GM18868 (cell line): Measurements from ENCODE around the gene SERPINE3.

Experiments used
- ATAC-seq: cut with Tn5 transposase; IDR thresholded peaks from one replicate; pipeline ENCODE4 v1.9.1; 2021; ENCODE audit warnings: mild to moderate bottlenecking, moderate library complexity; ENCODE audit not compliant: unreplicated experiment

SERPINE3 gene

DNA sequence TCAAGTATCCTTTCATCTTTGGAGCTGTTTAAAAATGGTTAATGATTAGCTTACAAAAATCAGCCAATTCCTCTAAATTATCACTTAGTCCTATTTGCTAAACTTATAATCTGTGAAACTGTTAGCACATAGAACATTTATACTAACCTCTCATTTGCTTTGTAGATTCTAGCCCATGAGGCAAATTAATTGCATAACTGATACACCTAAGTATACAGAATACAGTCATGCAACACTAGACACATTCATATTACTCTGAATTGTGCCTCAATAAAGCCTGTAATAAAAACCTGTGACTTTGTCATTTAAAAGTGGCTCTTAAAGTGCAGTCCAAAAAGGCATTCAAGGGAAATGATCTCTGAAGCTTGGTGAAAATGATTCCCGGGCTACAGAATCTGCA is 21.0 kb downstream of the SERPINE3 start:
- ATAC-seq = no peak

DNA sequence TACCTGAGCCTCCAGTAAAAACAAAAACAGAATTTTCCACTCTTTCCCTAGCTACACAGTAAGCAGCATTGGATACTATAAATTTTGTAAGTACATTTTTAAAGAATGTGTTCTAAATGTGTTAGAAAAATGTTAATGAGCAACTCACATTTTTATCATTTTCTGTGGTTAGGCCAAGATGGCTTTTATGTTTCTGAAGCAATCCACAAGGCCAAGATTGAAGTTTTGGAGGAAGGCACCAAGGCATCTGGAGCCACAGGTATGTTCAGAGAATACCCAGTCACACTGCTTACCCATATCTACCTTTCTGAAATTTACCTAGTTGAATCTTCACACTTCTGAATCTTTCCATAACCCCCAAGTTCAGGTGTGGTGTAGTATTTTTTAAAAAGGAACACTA is 21.6 kb downstream of the SERPINE3 start:
- no peak for ATAC-seq

DNA sequence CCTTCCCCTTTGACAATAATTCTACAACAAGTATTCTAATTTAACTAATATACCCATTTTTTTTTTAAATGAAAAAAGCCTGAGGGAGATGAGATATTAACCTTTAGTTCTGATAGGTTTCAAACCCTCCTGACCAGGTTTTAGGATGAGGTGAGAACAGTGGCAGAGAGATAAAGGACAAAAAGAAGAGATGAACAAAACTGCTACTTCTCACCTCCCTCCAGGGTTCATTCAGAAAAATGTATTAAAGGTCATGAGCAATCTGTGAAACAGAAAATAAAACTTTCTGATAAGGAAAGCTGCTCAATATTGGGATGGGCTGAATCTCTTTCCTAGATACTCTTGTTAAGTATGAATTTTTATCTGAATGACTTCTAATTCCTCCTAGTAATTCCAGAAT is 24.1 kb downstream of the SERPINE3 start:
- no peak for ATAC-seq

DNA sequence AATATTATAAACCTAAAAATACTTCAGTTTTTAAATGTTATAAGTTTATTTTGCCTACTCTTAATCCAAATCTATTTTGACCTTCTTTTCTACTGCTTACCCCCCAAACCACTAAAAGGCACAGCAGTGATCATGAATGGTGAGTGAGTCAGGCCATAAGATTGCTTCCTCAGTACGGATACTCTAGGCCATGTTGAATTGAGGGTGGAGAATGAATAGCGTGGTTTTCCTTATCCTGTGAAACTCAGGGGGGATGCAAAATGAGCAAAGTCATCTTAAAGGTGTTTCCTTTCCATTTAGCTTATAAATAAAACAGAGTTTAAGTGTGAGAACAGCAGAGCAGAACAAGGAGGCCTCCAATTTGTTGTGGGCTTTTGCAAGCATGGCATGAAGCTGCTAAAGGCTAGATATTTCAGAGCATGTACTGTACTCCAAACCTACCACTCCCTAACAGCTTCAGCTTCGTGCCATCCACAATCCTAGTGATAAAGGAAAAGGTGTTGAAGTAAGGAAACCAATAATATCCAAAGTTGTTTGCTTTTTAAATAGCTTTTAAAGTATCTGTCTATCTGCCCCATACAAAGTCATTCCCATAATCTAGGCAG is 25.0 kb downstream of the SERPINE3 start:
- no peak for ATAC-seq

DNA sequence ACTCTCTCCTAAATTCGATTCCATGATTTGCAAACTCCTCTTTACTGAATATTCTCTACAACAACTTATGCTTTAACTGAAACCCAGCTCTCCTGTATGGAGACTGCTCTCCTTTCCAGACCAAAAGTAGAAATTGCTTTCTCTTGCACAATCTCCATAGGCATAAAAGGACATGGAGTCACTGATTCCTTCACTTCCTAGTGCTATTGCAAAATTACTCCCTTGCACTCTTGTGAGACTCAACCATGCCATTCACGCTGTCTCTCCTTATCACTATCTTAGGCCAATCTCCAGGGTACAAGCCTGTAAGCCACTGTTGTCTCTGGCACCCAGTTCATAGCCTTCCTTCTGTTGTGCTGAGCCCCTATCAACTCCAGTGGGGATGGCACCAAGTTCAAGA is 30.6 kb downstream of the SERPINE3 start:
- no peak for ATAC-seq

DNA sequence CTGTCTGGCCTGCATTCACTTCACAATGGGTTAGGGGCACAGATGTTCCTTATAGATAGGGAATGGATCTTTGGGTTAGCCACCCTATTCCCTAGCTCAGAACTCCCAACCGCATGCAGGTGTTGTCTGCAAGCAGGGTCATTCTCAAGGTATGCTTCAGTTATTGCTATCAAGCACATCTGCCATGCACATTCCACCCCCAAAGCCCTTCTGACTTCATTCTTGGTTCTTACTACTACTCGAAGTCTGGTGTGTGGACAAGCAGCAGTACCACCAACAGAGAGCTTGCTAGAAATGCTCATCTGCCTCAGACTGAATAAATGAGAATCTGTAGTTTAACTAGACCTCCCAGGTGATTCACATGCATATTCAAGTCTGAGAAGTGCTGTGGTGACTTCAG is 31.3 kb downstream of the SERPINE3 start:
- no peak for ATAC-seq

DNA sequence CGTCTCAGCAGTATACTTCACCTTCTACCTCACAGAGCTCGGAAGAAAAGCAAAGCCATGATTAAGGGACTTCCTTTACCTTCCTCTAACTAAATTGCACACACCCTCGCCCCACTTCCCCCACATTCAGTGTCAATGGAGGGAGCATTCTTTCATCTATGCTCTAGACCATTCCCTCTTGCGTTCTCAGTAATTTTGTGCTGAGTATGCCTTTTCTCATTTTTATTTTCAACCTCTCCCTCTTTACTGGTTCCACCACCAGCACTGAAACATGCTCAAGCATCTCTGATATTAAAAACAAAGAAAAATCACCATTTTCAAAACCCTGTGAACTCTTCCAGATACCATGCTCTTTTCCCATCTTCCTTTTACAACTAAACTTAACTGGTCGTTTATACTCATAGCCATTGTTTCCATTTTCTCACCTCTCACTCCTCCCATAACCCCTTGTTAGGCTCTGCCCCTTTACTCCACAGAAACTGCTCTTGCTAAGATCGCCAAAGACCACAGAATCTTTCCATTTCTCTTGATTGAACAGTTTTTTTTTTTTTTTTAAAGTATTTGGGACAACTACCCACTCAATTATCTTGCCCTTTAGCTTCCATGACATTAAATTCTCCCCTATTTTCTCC is 32.4 kb downstream of the SERPINE3 start:
- ATAC-seq = no peak

DNA sequence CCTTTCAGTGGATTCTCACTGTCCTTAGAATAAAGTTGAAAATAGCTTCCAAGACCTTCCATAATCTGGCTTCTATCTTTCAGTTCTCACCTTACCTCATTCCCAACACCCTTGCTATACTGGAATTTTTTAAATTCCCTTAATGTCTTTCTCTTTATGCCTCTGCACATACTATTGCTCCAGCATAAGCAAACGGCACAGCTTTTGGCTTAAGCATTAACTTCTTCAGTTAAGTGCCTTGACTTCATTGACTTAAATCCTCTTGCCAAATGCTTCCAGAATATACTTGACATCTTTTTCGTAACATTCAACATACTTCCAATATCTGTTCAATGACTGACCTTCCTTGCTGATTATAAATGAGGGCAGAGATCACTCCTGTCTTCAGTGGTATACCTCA is 34.0 kb downstream of the SERPINE3 start:
- ATAC-seq = no peak

DNA sequence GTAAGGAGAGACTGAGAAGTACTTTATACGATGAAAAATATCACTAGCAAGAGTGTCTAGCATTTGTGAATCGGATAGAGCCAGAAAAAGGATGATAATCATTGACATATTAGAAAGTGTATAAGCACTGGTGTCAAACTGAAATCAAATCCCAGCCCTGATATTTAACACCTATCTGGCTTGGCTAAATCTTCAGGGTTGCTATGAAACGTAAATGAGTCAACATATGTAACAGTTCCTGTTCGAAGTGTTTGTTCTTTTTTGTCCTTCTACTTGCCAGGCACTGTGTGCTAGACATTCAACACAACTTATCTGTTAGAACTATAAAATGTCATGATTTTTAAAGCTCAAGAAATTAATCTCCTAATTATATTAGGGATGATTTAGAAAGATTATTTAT is 40.8 kb downstream of the SERPINE3 start:
- ATAC-seq = no peak

DNA sequence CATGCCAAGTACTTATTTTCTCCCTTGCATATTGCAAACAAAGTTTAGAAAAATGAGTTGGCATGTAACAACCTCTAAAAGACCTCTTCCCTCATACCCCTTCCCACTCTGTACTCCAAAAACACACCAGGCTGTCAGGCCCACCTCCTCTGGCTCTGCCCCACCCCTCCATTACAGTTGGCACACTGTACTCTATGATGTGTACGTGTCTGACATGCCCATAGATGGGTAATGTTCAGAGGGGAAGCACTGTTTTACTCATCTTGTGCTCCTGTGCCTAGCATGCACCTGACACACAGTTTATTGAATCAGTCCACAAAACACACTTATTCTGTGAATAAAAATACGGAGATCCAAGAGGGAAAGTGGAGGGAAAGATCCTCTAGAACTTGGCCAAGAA is 45.6 kb downstream of the SERPINE3 start:
- no peak for ATAC-seq

DNA sequence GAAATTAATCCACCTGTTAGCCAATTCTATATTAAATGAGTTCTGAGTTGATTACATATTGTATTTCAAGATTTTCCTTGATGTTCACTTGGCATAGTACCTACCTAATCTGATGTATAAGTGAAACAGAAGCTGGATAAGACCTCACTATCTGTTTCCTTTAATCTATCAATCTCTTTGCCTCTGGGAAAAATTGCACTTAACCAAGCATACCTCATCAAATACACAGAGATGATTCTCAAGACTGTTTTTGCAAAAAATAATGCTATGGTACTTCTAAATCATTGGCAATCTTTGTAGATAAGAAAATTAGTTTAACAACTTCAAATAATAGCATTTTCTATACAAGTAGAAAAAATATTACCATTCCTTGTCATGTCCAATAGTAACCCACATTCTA is 55.2 kb downstream of the SERPINE3 start:
- ATAC-seq = no peak

DNA sequence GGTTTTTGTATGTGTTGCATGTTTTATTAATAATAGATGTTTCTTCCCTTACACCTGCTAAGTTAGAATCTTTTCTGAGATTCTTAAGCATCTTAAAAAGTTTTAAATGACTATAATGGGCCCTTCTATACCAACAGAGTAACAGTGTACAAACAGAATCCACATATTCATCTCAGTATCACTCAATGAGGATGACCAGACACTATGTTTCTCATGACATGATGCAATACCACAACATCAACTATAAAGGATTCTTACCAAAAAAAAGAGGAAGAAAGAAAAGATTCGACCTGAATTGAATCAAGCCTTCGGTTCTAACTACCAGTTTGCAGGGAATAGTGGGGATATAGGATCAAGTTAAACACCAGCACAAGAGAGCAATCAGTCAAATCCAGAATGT is 56.9 kb downstream of the SERPINE3 start:
- peak; percentile 97 for ATAC-seq

DNA sequence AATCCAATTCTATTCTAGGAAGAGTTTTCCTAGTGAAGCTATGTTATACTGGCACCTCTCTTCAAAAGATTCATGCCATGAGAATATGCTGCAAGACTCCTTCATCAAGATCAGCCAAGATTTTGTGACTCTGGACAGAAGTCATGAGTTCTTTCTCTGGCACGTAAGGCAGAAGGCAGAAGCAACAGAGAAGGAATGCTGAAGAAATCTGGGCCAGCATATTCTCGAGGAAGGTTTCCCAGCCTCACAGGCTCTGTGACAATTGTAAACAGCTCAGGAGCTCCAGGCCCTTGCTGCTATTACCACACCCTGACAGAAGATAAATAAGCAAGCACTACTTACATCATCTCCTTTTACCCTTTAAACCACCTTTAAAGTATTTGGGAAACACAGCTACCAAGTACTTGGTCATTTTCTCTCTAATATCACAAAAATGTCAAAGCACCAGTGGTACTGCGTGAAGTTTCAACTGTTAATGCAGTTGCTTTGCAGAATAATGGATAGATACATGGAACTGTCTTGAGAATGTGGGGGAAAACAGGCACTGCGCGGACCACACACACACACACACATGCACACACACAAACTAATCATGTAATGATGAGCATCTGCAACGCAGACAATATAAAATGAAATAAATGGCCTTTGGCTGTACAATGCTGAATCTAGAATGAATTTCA is 57.9 kb downstream of the SERPINE3 start:
- ATAC-seq = no peak

DNA sequence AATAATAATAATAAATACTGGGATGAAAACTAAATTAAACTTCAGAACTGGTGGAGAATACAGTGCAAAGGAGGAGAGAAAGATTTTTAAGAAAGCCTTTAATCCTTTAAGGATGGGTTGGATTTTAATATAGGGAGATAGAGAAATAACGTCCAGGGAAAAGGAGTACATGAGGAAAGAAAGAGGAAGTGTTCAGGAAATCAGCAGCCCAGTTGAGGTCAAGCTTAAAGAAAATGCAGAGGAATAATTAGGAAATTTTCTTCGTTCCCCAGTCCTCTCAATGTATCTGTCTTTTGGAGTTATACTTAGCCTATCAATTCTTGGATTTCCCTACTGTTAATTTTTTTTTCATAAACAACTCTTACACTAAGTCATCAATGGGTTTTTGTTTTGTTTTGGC is 65.7 kb downstream of the SERPINE3 start:
- ATAC-seq = no peak

DNA sequence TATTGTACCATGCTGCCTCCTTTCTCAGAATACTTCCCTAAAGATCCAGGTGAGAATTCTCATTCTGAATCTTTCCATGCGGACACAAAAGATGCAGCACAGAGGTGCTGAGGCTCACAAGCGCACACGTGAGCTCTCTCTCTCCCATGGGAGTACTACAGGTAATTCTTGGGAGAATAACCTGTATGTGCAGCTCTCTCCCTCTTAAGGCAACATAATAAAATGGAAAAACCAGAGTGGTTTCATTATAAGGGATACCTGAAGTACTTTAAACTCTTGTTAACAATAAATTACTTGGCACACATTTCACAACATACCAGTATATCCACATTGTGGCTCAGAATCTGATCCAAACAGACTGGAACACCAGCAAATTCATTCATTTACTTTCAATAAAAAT is 72.9 kb downstream of the SERPINE3 start:
- no peak for ATAC-seq
